Measurements from ENCODE around the gene CPB2. TPM values are rescaled to one million over a fixed set of nuclear protein-coding genes. Genes with fewer than 3 reads are reported as not detected.
A peak's percentile ranks its signal among the peaks of the same experiment; 100 is the strongest.

The CPB2 gene
- total RNA-seq, 4 donors from 2014 or later, result not detected

GRCh38 chr13:46051968-46052318 lies 52.9 kb downstream of the CPB2 start:
- H3K27ac ChIP-seq, result peak overlapping the region; percentile 92 to 98 (median 95)
- intact Hi-C loops (cut with DNase I; ENCODE audit: low total_unique reads), result no loop called here
- TF ChIP-seq EP300 (IDR thresholded peaks at IDR 0.05; ENCODE audit: low read depth), result no peak
- TF ChIP-seq POLR2A (IDR thresholded peaks at IDR 0.05), result no peak
- TF ChIP-seq CTCF (IDR thresholded peaks at IDR 0.05), result no peak
- TF ChIP-seq POLR2AphosphoS5 (IDR thresholded peaks at IDR 0.05), result no peak
- in situ Hi-C loops (cut with MboI; ENCODE audit: low pct_ligation_motif_present in 1 of 4, low pct_unique_long_range_greater_than_20kb in 1 of 4, low sequenced_read_pairs in 3 of 4), result no loop called here
- no peaks in the 10 kb centered on the region for H3K36me3 ChIP-seq
- H3K9me3 ChIP-seq, result no peaks in the 10 kb centered on the region
- DNase-seq, result no peak
- peaks cover 7 to 32% (median 23%) of the 10 kb centered on the region in 4 donors for H3K4me1 ChIP-seq
- H3K4me3 ChIP-seq, result peak overlapping the region; percentile 88 to 97 (median 92)
- 0 to 3% methylated on average over 6 to 7 of the region's 7 CpGs for WGBS, 2 donors (ENCODE audit: low coverage in 1 of 2)
- H3K27me3 ChIP-seq, result no peaks in the 10 kb centered on the region

GRCh38 chr13:46050771-46051170 lies 54.1 kb downstream of the CPB2 start:
- Histone ChIP-seq H3K4me3 (no peak overlapping the region), H3K27me3 (no peaks in the 10 kb centered on the region), H3K36me3 (no peaks in the 10 kb centered on the region), H3K9me3 (no peaks in the 10 kb centered on the region), H3K27ac (no peak overlapping the region), H3K4me1 (peaks cover 7 to 32% (median 23%) of the 10 kb centered on the region in 4 donors)
- in situ Hi-C loops (cut with MboI; ENCODE audit: low pct_ligation_motif_present in 1 of 4, low pct_unique_long_range_greater_than_20kb in 1 of 4, low sequenced_read_pairs in 3 of 4), result no loop called here
- no peak for TF ChIP-seq POLR2A (IDR thresholded peaks at IDR 0.05)
- no peak for TF ChIP-seq CTCF (IDR thresholded peaks at IDR 0.05)
- no peak for TF ChIP-seq POLR2AphosphoS5 (IDR thresholded peaks at IDR 0.05)
- TF ChIP-seq EP300 (IDR thresholded peaks at IDR 0.05; ENCODE audit: low read depth), result no peak
- DNase-seq, result no peak
- intact Hi-C loops (cut with DNase I; ENCODE audit: low total_unique reads), result no loop called here

- DNase-seq, result no peak
- no peak overlapping the region for H3K27ac ChIP-seq
- H3K36me3 ChIP-seq, result peaks cover 0 to 13% (median 5%) of the 10 kb centered on the region in 4 donors
- peaks cover 0 to 9% (median 6%) of the 10 kb centered on the region in 4 donors for H3K4me1 ChIP-seq
- TF ChIP-seq POLR2AphosphoS5 (IDR thresholded peaks at IDR 0.05) (no peak), EP300 (IDR thresholded peaks at IDR 0.05; ENCODE audit: low read depth) (no peak), POLR2A (IDR thresholded peaks at IDR 0.05) (no peak), CTCF (IDR thresholded peaks at IDR 0.05) (no peak)
- no peak overlapping the region for H3K4me3 ChIP-seq
- intact Hi-C loops (cut with DNase I; ENCODE audit: low total_unique reads) (no loop called here), in situ Hi-C loops (cut with MboI; ENCODE audit: low pct_ligation_motif_present in 1 of 4, low pct_unique_long_range_greater_than_20kb in 1 of 4, low sequenced_read_pairs in 3 of 4) (no loop called here)
- WGBS, 2 donors (ENCODE audit: low coverage in 1 of 2), result 81 to 90% methylated on average over 2 of the region's 2 CpGs
- H3K27me3 ChIP-seq, result no peaks in the 10 kb centered on the region
- no peaks in the 10 kb centered on the region for H3K9me3 ChIP-seq
Measured at GRCh38 chr13:46045424-46045823, 59.4 kb downstream of the CPB2 start.

GRCh38 chr13:46043647-46044046 lies 61.2 kb downstream of the CPB2 start:
- WGBS, 2 donors (ENCODE audit: low coverage in 1 of 2), result 94 to 97% methylated on average over 5 of the region's 5 CpGs
- H3K4me3 ChIP-seq, result no peak overlapping the region
- no peak overlapping the region for H3K27ac ChIP-seq
- H3K36me3 ChIP-seq, result peaks cover 0 to 22% (median 6%) of the 10 kb centered on the region in 4 donors
- no peaks in the 10 kb centered on the region for H3K27me3 ChIP-seq
- DNase-seq, result no peak
- intact Hi-C loops (cut with DNase I; ENCODE audit: low total_unique reads), result no loop called here
- TF ChIP-seq POLR2AphosphoS5 (IDR thresholded peaks at IDR 0.05) (no peak), CTCF (IDR thresholded peaks at IDR 0.05) (no peak), POLR2A (IDR thresholded peaks at IDR 0.05) (no peak), EP300 (IDR thresholded peaks at IDR 0.05; ENCODE audit: low read depth) (no peak)
- no peaks in the 10 kb centered on the region for H3K4me1 ChIP-seq
- in situ Hi-C loops (cut with MboI; ENCODE audit: low pct_ligation_motif_present in 1 of 4, low pct_unique_long_range_greater_than_20kb in 1 of 4, low sequenced_read_pairs in 3 of 4), result no loop called here
- H3K9me3 ChIP-seq, result no peaks in the 10 kb centered on the region

Measured in transverse colon (tissue), 4 donors.